NCI-H146 treated with DMSO at 0.1 percent for 48 hours (cell line): Measurements from ENCODE around the gene CRACR2B.
A peak's percentile ranks its signal among the peaks of the same experiment; 100 is the strongest.

Source experiments
- DNase-seq: peaks from one replicate; lab custom pipeline; 2025; ENCODE audit not compliant: unreplicated experiment; lab: John Stamatoyannopoulos, UW

CRACR2B gene

GRCh38 chr11:825366-826226 lies 2.1 kb upstream of the CRACR2B start:
- no peak for DNase-seq

- no peak for DNase-seq
Measured at GRCh38 chr11:826227-826621, 1.5 kb upstream of the CRACR2B start.

- DNase-seq, result no peak
Measured at GRCh38 chr11:826836-827145, 928 bp upstream of the CRACR2B start.

GRCh38 chr11:827146-827896 lies 398 bp upstream of the CRACR2B start:
- DNase-seq, result no peak

GRCh38 chr11:828506-829175 lies 922 bp downstream of the CRACR2B start:
- DNase-seq, result no peak

GRCh38 chr11:829176-829846 lies 1.6 kb downstream of the CRACR2B start:
- DNase-seq, result peak; percentile 6

- DNase-seq, result no peak
Measured at GRCh38 chr11:829847-830294, 2.2 kb downstream of the CRACR2B start.

GRCh38 chr11:830295-831117 lies 2.8 kb downstream of the CRACR2B start:
- DNase-seq, result peak; percentile 33

GRCh38 chr11:831118-831864 lies 3.6 kb downstream of the CRACR2B start:
- DNase-seq, result no peak

GRCh38 chr11:831961-832528 lies 4.3 kb downstream of the CRACR2B start:
- DNase-seq, result no peak

GRCh38 chr11:832529-833113 lies 4.9 kb downstream of the CRACR2B start, which contains the start of gene CD151:
Gene CD151 (plus strand): TSS chr11:832952. CDS start chr11:836070, 3,118 bp downstream.
- no peak for DNase-seq

- no peak for DNase-seq
Measured at GRCh38 chr11:833114-833791, 5.5 kb downstream of the CRACR2B start.

GRCh38 chr11:833849-834311 lies 6.2 kb downstream of the CRACR2B start:
- no peak for DNase-seq

GRCh38 chr11:834371-835316 lies 6.9 kb downstream of the CRACR2B start:
- DNase-seq, result no peak

- no peak for DNase-seq
Measured at GRCh38 chr11:836274-836673, 8.6 kb downstream of the CRACR2B start.

GRCh38 chr11:836700-837099 lies 9.0 kb downstream of the CRACR2B start:
- DNase-seq, result no peak
